Neuron (in vitro differentiated cells): Measurements from ENCODE around the gene WDR70.

Experiments
- H2AFZ ChIP-seq: one replicate; pipeline ENCODE4 v1.6.1; 2013; ENCODE audit warnings: low read depth, mild to moderate bottlenecking, inconsistent platforms, low read length, moderate library complexity
- H3K27me3 ChIP-seq: one replicate; pipeline ENCODE4 v1.6.1; 2013; ENCODE audit warnings: low read length; ENCODE audit not compliant: insufficient read depth
- H3K36me3 ChIP-seq: one replicate; pipeline ENCODE4 v1.6.1; 2013; ENCODE audit warnings: low read length; ENCODE audit not compliant: insufficient read depth
- H3K4me1 ChIP-seq: one replicate; pipeline ENCODE4 v1.6.1; 2013; ENCODE audit warnings: low read length; ENCODE audit not compliant: insufficient read depth
- H3K4me3 ChIP-seq: 2 replicates; pipeline ENCODE4 v1.5.1; 2013; ENCODE audit warnings: mild to moderate bottlenecking, low read length, moderate library complexity
- H3K9me3 ChIP-seq: one replicate; pipeline ENCODE4 v1.6.1; 2013; ENCODE audit warnings: low read length

The WDR70 gene

DNA sequence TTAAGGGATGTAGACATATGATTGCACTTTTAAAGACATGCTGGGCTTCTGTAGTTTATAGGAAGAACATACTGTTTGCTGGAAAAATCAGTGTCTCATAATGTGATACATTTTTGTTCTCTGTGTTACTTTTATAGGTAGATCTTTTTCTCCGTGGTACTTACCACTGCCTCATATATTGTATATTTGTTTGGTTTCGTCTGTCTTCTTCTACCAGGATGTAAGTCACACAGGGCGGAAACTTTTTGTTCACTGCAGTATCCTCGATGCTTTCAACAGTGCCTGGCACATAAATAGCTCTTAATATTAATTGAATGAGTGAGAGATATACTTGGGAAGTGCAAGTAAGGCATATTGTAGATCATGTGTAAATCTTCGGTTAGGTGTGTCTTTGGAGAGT, 325.3 kb downstream of the WDR70 start:
- no peak overlapping the region for H3K4me3 ChIP-seq
- H3K27me3 ChIP-seq: no peaks in the 10 kb centered on the region
- no peaks in the 10 kb centered on the region for H3K9me3 ChIP-seq
- peaks cover 2% of the 10 kb centered on the region for H3K36me3 ChIP-seq
- H2AFZ ChIP-seq: no peak overlapping the region
- no peaks in the 10 kb centered on the region for H3K4me1 ChIP-seq

DNA sequence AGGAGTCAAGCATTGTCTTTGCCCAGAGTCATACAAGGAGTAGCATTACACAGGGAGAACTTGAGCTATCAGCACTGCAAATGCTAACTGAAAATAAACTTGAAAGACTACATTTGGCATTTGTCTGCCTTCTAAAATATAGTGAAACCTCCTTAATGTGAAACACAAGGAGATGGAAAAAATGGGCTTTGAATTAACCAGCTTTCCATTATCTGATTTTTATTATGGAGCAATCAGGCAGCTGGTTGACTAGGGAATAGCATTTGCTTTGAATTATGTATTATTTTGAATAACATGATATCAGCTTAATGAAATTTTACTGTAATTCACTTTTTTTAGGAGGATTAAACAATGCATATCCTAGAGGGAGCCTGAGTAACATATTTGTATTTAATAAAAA, 329.9 kb downstream of the WDR70 start:
- Histone ChIP-seq H3K9me3 (no peaks in the 10 kb centered on the region), H3K4me1 (no peaks in the 10 kb centered on the region), H3K36me3 (no peaks in the 10 kb centered on the region), H3K27me3 (no peaks in the 10 kb centered on the region), H2AFZ (no peak overlapping the region), H3K4me3 (no peak overlapping the region)

DNA sequence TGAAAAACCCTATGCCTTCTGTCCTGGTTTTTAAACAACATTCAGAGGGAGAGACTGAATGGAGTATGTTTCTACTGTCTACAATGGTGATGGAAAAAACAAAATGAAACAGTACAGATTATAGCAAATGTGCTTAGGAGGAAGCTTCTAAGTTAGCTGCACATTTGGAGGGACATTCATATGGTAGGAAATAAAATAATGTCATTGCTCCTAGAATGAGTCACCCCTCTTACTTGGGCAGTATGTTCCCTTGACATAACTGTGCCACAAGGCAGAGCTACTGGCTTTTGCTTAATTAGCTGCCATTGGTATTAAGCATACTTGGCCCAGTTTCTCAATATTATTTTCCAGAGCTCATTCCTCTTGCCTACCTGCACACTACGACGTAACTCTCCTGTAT, 331.8 kb downstream of the WDR70 start:
- Histone ChIP-seq H3K4me3 (no peak overlapping the region), H3K9me3 (no peaks in the 10 kb centered on the region), H3K4me1 (no peaks in the 10 kb centered on the region), H3K36me3 (no peaks in the 10 kb centered on the region), H3K27me3 (no peaks in the 10 kb centered on the region), H2AFZ (no peak overlapping the region)

DNA sequence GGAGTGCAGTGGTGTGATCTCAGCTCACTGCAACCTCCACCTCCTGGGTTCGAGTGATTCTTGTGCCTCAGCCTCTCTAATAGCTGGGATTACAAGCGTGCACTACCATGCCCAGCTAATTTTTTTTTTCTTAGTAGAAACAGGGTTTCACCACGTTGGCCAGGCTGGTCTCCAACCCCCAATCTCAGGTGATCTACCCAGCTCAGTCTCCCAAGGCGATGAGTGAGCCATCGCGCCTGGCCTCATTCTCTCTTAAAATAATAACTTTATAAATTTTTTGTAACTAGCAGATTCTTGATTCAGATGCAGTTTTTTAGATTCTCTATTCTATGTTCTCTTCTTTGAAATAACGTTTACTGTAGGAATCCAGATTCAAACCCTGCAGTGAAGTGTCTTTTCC, 333.6 kb downstream of the WDR70 start:
- no peaks in the 10 kb centered on the region for H3K9me3 ChIP-seq
- H2AFZ ChIP-seq: no peak overlapping the region
- H3K4me3 ChIP-seq: no peak overlapping the region
- H3K4me1 ChIP-seq: peaks cover 4% of the 10 kb centered on the region
- no peaks in the 10 kb centered on the region for H3K27me3 ChIP-seq
- no peaks in the 10 kb centered on the region for H3K36me3 ChIP-seq

DNA sequence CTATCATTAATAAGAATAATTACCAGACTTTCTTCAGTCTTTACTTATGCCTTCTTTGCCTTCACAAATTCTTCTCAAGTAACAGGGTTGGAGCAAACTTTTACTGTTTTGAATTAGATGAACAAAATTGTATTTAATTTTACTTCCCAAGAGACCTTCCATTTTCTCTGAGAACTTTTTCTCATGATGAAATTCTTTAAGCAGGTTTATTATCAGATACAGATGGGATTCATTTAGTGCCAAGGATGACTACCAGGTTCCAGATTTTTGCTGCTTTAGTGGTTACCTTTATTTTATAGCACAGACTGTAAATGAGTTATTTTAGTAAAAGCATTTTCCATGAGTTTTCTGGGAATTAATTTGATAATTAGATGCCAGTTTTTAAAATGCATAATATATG, 335.6 kb downstream of the WDR70 start:
- no peak overlapping the region for H2AFZ ChIP-seq
- peaks cover 10% of the 10 kb centered on the region for H3K4me1 ChIP-seq
- no peaks in the 10 kb centered on the region for H3K9me3 ChIP-seq
- H3K27me3 ChIP-seq: no peaks in the 10 kb centered on the region
- H3K36me3 ChIP-seq: no peaks in the 10 kb centered on the region
- no peak overlapping the region for H3K4me3 ChIP-seq

DNA sequence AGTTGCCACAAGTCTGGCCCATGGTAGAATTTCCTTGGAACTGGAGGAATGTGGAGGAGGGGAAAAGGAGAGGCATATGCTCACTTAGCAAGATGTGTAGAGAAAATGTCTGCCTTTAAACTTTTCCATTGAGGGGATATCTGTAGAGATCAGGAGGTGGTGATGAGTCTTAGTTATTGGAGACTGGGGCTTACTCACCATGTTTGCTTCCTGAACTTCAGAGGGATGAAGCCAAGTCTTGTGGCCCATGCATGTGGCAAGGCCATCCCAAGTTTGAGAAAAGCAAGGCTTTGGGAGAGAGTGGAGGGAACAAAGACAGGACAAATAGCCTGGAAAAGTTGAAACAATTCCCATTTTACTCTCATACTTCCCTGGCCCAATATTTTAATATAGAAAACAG, 336.2 kb downstream of the WDR70 start:
- Histone ChIP-seq H3K9me3 (no peaks in the 10 kb centered on the region), H3K36me3 (no peaks in the 10 kb centered on the region), H3K4me1 (peaks cover 10% of the 10 kb centered on the region), H2AFZ (no peak overlapping the region), H3K27me3 (no peaks in the 10 kb centered on the region), H3K4me3 (no peak overlapping the region)

DNA sequence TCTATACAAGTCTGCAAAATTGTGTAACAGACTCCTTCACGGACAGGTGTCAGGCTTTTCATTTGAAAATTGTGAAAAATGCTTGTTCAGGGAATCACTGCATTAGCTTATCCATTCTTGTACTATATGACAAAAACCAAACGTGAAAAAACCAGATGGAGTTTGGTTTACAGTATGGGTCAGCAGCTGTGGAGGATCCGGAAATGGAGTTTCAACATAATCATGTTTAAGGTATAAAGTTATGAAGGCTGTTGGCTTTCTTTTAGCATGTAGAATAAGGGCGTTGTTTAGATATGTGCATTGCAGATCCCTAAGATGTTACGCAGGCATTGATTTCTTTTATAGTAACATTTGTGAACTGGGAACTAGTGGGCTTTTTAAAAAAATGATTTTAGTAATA, 336.9 kb downstream of the WDR70 start:
- H2AFZ ChIP-seq: no peak overlapping the region
- no peak overlapping the region for H3K4me3 ChIP-seq
- H3K9me3 ChIP-seq: no peaks in the 10 kb centered on the region
- H3K36me3 ChIP-seq: no peaks in the 10 kb centered on the region
- H3K4me1 ChIP-seq: peaks cover 10% of the 10 kb centered on the region
- H3K27me3 ChIP-seq: no peaks in the 10 kb centered on the region

DNA sequence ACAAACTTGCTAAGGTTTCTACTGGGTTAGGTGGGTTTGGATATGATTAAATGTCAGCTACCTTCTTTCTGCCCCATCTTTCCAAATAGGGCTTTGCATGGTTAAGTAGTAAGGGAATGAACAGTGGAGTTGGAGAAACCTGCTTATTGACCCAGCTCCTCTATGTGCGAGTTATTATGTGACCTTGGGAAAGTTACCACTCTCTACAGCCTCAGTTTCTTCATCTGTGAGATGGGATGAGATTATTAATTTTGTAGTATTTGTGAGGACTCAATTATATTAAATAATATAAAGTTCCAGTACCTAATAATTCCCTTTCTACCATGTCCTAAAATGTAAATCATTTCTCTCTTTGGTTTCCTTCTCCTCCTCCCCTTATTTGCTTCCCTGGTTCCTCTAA, 337.3 kb downstream of the WDR70 start:
- Histone ChIP-seq H3K9me3 (no peaks in the 10 kb centered on the region), H3K4me3 (no peak overlapping the region), H3K27me3 (no peaks in the 10 kb centered on the region), H3K36me3 (no peaks in the 10 kb centered on the region), H2AFZ (no peak overlapping the region), H3K4me1 (peaks cover 12% of the 10 kb centered on the region)

DNA sequence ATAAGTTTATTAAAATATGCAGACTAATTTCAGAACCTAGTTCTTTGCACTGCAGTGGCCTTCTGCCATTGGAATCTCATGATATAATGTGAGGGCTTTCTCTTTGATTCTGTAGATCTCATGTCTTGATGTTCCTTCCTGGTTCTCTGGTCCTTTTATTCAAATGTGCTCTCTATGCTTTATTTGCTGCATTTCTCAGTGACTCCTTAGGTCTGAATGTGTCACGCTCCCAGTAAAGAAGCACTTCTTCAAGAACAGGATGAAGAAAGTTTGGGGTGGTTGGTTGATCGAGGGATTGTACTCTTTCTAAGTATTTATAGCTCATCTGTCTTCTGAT, 338.1 kb downstream of the WDR70 start:
- H3K9me3 ChIP-seq: no peaks in the 10 kb centered on the region
- peaks cover 19% of the 10 kb centered on the region for H3K4me1 ChIP-seq
- no peak overlapping the region for H3K4me3 ChIP-seq
- no peaks in the 10 kb centered on the region for H3K36me3 ChIP-seq
- H3K27me3 ChIP-seq: no peaks in the 10 kb centered on the region
- no peak overlapping the region for H2AFZ ChIP-seq

DNA sequence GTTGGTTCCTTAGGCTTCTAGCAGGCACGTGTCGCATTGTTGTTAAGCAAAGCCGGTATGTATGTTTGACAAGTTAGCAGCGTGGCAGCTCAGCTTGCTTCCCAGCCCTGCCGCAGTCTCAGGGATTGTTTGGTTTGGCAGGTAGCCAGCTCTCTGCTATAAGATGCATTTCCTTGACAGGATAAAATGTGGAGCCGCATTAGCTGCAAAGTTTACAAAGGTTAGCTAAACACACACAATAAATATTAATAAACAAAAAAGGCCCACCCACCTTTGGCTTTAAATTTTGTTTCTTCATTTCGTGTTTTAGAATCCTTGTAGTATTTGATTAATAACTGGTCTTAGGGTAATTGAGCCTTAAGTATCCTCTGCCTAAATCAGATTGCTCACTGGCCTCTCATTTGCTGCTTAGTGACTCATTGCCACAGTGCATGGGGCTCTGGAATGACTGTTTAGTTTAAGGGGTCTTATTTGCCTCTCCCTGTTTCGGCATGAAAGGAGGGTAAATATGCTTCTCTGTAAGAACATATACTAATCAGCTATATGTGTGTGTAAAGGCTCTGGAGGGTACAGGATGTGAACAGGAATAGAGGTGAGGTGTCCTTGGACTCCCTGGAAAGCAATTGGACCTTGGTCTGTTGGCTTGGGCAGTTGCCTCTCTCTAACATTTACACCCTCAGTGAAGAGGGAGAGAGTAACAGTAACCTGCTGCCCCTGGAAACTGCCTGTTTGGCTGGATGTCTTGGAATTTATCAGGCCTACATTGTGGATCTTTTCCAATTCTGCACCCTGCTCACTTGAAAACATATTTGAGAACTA, 338.7 kb downstream of the WDR70 start:
- Histone ChIP-seq H3K4me1 (peaks cover 25% of the 10 kb centered on the region), H3K9me3 (no peaks in the 10 kb centered on the region), H3K36me3 (no peaks in the 10 kb centered on the region), H3K27me3 (no peaks in the 10 kb centered on the region), H2AFZ (no peak overlapping the region), H3K4me3 (no peak overlapping the region)

DNA sequence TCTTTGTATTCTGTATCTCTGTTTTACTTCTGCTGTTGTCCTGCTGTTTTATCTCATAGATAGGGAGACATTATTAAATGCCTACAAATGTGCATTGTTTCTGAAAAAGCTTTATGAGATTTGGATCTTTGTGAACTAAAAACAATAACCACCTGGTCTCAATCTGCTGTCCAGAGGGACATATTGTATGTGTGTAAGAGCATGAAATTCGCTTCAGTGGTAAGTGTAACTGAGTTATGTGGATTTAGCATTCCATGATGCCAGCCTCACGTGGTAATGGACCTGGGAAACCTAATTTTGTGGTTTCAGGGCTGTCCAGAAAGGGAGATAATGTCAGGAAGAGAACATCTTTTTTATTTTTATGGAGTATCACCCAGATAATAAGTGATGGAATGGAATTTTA, 341.4 kb downstream of the WDR70 start:
- Histone ChIP-seq H3K4me1 (peaks cover 32% of the 10 kb centered on the region), H3K27me3 (no peaks in the 10 kb centered on the region), H2AFZ (no peak overlapping the region), H3K36me3 (no peaks in the 10 kb centered on the region), H3K9me3 (no peaks in the 10 kb centered on the region), H3K4me3 (no peak overlapping the region)

DNA sequence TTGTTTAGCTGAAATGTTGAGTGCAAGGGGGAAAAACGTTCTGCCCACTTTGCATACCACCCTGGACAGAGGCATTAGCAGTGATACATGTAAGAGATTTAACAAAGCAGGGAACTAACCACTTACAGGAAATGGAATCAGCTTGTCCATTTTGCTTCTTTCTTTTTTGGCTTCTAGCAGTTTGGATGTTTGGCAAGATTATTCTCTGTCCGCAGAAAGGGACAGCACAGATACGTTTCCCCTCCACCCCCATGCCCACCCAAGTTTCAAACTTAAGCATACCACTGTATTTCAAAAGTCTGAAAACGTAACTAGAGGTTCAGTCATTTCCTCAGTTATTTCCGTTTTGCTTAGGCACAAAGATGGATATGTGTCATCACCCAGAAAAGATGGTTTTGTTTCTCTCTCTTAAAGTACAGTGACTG, 342.3 kb downstream of the WDR70 start:
- H3K9me3 ChIP-seq: no peaks in the 10 kb centered on the region
- no peak overlapping the region for H2AFZ ChIP-seq
- H3K4me1 ChIP-seq: peaks cover 32% of the 10 kb centered on the region
- H3K27me3 ChIP-seq: no peaks in the 10 kb centered on the region
- no peak overlapping the region for H3K4me3 ChIP-seq
- no peaks in the 10 kb centered on the region for H3K36me3 ChIP-seq

DNA sequence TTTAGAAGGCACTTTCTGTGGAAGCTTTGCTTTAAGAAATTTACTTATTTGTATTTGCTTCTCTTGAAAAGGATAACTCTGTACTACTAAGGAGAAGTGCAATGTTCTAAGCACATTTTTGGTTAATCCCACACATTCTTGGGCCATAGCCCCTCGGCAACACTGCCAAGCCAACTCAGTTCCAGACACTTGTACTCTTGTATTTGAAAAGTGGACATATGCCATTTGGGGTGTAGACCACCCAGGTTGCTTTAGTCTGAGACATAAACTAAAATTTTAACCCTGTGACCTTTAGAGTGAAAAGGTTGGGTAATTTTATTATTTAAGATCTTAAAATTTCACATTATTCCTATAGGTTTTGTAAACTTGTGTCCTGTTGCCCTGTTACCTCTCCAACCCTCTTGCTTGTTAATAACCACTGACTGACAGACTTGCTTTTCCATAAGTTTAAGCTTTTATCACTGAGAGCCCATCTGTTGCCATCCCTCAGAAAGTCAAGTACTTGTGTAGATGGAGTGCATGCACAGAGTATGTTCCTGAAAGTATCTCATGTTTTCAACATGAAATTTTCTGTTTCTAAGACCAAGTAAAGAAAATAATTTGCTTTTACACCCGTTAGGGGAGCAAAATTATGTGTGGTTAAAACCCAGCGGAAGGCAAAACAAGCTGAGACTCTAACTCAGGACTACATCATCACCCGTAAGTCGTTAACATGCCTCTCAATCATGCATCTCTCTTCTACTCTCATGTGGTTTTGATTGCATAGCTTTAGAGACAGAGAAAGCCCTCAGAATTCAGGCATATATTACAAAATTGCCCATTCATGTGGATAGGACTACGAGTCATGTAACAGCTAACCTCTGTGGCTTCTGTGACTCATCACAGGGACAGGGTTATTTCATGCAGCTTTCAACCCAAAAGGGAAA, 343.4 kb downstream of the WDR70 start:
- Histone ChIP-seq H3K4me3 (no peak overlapping the region), H3K27me3 (no peaks in the 10 kb centered on the region), H2AFZ (no peak overlapping the region), H3K36me3 (peaks cover 5% of the 10 kb centered on the region), H3K9me3 (no peaks in the 10 kb centered on the region), H3K4me1 (peaks cover 29% of the 10 kb centered on the region)
